Activated T-cell treated with anti-CD3 and anti-CD28 coated beads, Interleukin-2, amount 50 U/mL, for 72 hours (primary cell): ENCODE data around the gene EPHA4. TPM values are rescaled to one million over a fixed set of nuclear protein-coding genes. Genes with fewer than 3 reads are reported as not detected.

Experiments used
- ATAC-seq, 2 donors: fragments of 150-1000 bp; cut with Tn5 transposase; replicated peaks in 1 of 2; 2 replicates each; pipeline ENCODE4 v1.10.0; 2021; ENCODE audit warnings: moderate library complexity in 2 of 2, mild to moderate bottlenecking in 1 of 2
- DNase-seq, 2 donors: peaks; one replicate each; pipeline ENCODE4 v3.0.0; 2021 to 2022; ENCODE audit warnings: mixed read lengths in 1 of 2
- H3K27ac Mint-ChIP-seq: one replicate; pipeline ENCODE4 v1.8.0; 2022; ENCODE audit warnings: mild to moderate bottlenecking, moderate library complexity, mixed read lengths
- H3K27me3 Mint-ChIP-seq: one replicate; pipeline ENCODE4 v1.8.0; 2022; ENCODE audit warnings: low read depth, mixed read lengths
- H3K36me3 Mint-ChIP-seq, 2 donors: one replicate each; pipeline ENCODE4 v1.8.0; 2022; ENCODE audit warnings: mixed read lengths in 2 of 2, mild to moderate bottlenecking in 1 of 2; ENCODE audit not compliant: insufficient read depth in 2 of 2
- H3K4me1 Mint-ChIP-seq: one replicate; pipeline ENCODE4 v1.8.0; 2022; ENCODE audit warnings: low read depth, mixed read lengths
- H3K4me3 Mint-ChIP-seq, 2 donors: one replicate each; pipeline ENCODE4 v1.8.0; 2022; ENCODE audit warnings: mild to moderate bottlenecking in 2 of 2, mixed read lengths in 2 of 2, moderate library complexity in 2 of 2
- H3K9me3 Mint-ChIP-seq, 2 donors: one replicate each; pipeline ENCODE4 v1.8.0; 2022; ENCODE audit warnings: mixed read lengths in 2 of 2
- total RNA-seq, 2 donors: library from RNA; stranded (reverse); gene quantifications; one replicate each; pipeline ENCODE4 v1.2.3, GENCODE V29; 2022

Gene EPHA4
- total RNA-seq, 2 donors from 2014 or later = 3.4 to 6.6 TPM

DNA sequence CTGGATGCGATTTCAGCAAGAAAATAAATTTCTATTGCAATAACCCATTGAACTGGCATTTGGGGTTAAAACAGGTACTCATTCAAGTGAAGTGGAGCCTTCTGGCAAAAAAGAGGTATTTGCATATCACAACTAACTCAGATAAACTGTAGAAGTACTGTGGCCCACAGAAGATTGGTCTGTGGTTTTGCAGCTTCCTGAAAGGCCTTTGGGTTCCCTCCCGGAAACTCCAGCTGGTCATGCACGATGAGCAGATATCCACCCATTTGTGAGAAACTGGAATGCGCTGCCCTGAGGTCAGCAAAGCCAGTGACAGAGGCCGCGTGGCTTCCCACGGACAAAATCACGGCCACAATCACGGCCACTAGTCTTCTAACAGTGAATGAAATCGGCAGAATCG lies 106.3 kb downstream of the EPHA4 start:
- peak in 1 of 2 donors; percentile 11 for ATAC-seq
- no peak for DNase-seq
- peak overlapping the region in 1 of 2 donors; percentile 16 for H3K4me3 Mint-ChIP-seq
- H3K4me1 Mint-ChIP-seq = peaks cover 28% of the 10 kb centered on the region
- H3K9me3 Mint-ChIP-seq = no peaks in the 10 kb centered on the region
- H3K36me3 Mint-ChIP-seq = no peaks in the 10 kb centered on the region
- H3K27ac Mint-ChIP-seq = no peak overlapping the region
- H3K27me3 Mint-ChIP-seq = peaks cover 6% of the 10 kb centered on the region

DNA sequence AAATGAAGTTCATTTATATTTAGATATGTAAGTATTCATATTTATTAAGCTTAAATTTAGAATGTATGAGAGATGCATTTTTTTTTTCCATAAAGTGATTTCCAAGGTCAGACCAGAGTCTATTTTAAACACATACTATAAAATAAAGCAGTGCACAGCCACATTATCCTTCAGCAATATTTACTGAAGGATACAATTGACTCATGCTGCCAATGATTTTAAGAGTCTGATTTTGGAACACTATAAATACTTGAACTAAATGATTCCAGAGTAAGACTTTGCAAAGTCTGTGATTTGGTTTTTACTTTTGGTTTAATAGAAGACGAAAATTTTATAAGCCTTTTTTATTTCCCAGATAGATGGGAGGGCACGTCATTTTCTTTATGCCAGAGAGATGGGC lies 107.1 kb downstream of the EPHA4 start:
- Mint-ChIP-seq H3K9me3 (no peaks in the 10 kb centered on the region), H3K27me3 (peaks cover 6% of the 10 kb centered on the region), H3K36me3 (no peaks in the 10 kb centered on the region), H3K4me3 (no peak overlapping the region), H3K27ac (no peak overlapping the region), H3K4me1 (peaks cover 28% of the 10 kb centered on the region)
- DNase-seq (no peak), ATAC-seq (no peak)

DNA sequence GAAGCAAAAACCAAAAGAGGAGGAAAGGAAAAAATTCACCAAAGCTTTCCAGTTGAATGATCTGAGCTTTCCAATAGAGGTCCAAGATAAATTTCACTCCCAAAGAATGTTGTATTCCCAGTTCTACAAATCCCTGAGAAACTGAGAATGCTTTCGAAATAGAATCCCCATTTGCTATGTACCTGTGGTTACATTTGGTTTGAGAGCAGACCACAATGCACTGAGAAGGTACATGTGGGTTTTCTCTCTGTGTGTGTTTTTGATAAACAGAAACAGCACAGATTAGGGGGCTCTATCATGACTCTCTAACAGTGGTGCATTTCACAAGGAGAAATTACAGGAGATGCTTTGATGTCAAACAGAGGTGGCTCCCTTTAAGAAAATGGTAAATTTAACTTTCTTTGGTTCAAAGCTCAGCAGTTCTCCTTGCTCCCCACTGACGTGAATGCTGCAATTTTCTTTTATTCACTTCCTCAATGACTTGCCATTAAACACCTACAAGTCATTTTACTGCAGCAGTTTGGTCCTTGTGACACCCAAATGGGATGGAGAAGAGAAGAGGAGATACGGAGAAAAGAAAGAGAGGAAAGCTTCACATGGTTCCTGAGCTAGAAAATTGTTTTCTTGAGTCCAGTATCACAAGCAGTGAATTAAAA lies 108.7 kb downstream of the EPHA4 start:
- Mint-ChIP-seq H3K4me1 (peaks cover 28% of the 10 kb centered on the region), H3K36me3 (no peaks in the 10 kb centered on the region), H3K4me3 (peak overlapping the region in 1 of 2 donors; percentile 8), H3K9me3 (no peaks in the 10 kb centered on the region), H3K27ac (no peak overlapping the region), H3K27me3 (peaks cover 6% of the 10 kb centered on the region)
- ATAC-seq = no peak
- DNase-seq = no peak

DNA sequence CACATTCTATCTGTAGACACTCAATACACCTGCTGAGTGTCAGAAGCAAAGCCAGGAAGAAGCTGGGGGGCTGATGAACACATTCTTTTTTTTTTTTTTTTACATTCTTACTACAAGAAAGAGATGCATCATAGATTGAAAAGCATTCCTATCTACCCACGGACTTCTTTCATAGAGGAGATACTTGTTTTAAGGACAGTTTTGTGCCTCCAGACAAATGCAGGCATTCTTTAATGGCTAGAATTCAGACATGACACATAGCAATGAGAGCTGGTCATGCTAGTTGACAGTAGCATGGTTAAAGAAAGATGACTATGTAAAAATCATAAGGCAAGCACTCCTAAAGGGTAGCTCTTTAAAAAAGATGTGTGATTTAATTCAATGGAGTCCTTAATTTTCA lies 110.2 kb downstream of the EPHA4 start:
- no peak for ATAC-seq
- no peak for DNase-seq

DNA sequence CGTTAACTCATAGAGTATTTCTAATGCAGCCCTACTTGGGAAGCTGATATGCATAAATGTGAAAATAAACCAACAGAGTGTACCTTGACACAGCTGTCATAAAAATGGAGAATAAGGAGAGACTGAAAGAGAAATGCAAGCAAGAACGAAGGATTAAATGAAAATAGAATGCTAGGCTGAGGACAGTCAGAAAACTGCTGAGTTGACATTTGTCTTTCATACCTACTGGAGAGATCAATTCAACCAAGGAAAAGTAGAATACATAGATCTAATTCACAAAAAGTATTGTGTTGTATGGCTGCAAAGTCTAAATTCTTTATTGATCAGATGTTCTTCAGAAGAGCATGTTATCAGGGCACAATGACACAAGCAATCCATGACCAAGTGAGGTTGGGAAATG lies 112.0 kb downstream of the EPHA4 start:
- H3K4me1 Mint-ChIP-seq = peaks cover 14% of the 10 kb centered on the region
- no peaks in the 10 kb centered on the region for H3K9me3 Mint-ChIP-seq
- H3K27me3 Mint-ChIP-seq = peaks cover 6% of the 10 kb centered on the region
- H3K4me3 Mint-ChIP-seq = no peak overlapping the region
- H3K36me3 Mint-ChIP-seq = no peaks in the 10 kb centered on the region
- no peak overlapping the region for H3K27ac Mint-ChIP-seq
- ATAC-seq (no peak), DNase-seq (no peak)

More for the DNA sequence above, 110.2 kb downstream of the EPHA4 start:
- Mint-ChIP-seq H3K4me3 (no peak overlapping the region), H3K27ac (no peak overlapping the region), H3K27me3 (peaks cover 6% of the 10 kb centered on the region), H3K4me1 (peaks cover 28% of the 10 kb centered on the region), H3K9me3 (no peaks in the 10 kb centered on the region), H3K36me3 (no peaks in the 10 kb centered on the region)

DNA sequence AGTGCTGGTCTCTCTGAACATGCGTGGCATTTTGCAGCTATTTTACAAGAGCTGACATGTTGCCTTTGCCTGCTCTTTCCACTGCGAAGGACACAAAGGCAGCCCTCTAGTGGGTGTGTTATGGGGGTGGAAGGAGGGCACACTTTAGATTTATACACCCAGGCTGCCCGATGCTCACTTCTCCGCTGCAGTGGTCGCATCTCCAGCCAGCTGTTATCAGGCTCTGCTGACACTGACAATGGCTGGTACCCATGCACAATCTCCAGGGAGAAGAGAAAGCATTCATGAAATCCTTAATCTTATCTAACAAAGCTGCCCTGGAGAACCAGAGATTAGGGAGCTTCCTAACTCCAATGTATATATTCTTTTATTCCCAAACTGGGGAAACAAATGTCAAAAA lies 113.5 kb downstream of the EPHA4 start:
- H3K27me3 Mint-ChIP-seq = peaks cover 2% of the 10 kb centered on the region
- no peak for ATAC-seq
- no peaks in the 10 kb centered on the region for H3K36me3 Mint-ChIP-seq
- no peak overlapping the region for H3K4me3 Mint-ChIP-seq
- H3K27ac Mint-ChIP-seq = no peak overlapping the region
- peaks cover 8% of the 10 kb centered on the region for H3K4me1 Mint-ChIP-seq
- no peak for DNase-seq
- no peaks in the 10 kb centered on the region for H3K9me3 Mint-ChIP-seq

DNA sequence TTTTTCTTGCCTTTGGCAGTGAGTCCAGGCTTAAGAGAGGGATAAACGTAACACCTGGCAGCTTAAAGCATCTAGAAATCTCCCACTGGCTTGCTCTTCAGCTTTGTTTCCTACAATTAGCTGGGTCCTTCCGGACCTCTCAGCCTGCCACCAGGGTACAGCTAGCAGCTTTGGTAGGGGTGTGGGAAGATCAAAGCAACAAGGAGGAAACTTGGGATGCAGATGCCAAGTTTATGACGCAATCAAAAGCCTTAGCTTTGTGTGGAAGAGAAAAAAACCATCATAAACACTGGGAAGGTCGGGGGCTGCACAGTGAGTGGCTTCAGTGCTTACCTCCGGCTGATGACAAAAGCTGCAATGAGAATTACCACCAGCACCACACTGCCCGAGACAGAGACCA lies 116.9 kb downstream of the EPHA4 start:
- Mint-ChIP-seq H3K27ac (no peak overlapping the region), H3K27me3 (no peaks in the 10 kb centered on the region), H3K9me3 (no peaks in the 10 kb centered on the region), H3K4me1 (no peaks in the 10 kb centered on the region), H3K36me3 (no peaks in the 10 kb centered on the region), H3K4me3 (no peak overlapping the region)
- DNase-seq = no peak
- no peak for ATAC-seq

DNA sequence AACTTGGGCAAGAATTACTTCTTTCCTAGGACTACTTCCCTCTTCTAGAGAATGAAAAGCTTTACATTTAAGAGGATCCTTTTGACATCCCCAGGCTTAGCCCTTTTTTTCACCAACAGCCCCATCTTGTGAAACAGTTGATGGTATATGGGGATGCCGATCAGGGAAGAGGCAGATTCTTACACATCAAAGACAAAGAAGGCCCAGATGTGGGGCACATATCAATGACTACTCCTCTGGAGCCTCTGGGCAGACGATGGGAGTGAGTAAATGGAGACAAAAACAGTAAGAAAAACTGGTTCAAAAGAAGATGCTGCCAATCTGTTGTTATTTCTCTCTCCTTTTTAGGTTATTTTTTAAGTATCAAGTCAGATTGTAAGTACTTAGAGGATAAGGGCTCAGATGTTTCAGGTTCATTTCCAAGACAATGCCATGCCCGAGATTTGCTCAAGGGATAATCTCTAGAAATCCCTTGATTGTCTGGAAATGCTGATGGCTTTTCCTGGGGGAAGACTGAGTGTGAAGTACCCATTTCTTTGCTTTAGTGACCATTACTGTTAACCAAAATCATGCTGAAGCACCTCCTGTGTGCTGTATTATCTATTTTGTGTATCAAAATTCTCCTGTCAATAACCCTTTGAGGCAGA lies 117.5 kb downstream of the EPHA4 start:
- Mint-ChIP-seq H3K9me3 (no peaks in the 10 kb centered on the region), H3K27ac (no peak overlapping the region), H3K27me3 (no peaks in the 10 kb centered on the region), H3K4me1 (no peaks in the 10 kb centered on the region), H3K4me3 (no peak overlapping the region), H3K36me3 (no peaks in the 10 kb centered on the region)
- no peak for ATAC-seq
- no peak for DNase-seq

DNA sequence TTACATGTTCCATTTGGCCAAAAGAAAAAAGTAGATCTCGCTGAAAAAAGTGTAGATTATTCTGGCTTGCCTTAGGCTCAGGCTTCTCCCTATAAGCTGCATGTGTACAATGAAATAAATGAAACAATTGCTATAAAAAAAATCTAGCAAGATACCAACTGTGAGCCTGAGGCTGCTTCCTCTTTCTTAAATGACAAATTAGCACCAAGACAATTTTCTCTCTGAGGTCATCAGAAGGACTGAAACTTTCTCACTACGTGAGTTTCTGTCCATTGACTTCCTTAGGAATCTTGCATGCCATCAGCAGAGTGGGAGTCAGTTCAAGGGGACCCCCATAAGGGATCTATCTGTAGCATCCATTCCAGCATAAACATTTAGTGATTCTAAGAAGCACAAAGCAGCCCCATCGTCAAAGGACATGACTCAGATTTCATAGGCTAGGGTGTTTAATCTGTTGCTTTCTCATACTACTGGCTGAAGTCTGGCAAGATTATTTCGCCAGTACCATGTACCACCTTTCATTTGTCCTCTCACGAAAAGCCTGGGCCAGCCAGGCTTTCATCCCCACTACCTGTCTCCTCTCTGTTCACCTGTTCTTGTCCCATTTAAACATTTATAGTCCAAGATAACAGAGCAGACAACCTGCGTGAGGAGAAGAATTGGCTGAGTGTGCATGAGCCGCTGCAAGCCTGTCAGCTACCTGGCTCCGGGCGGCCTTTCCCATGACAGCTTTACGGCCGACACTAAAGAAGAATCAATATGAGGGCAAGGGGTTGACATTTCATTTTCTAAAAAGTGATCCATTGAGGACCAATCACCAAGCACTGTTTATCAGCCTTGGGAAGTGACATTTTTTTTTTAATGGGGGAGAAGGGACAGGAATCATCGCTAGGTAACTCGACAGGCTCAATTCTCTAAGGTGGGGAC lies 120.0 kb downstream of the EPHA4 start:
- Mint-ChIP-seq H3K9me3 (no peaks in the 10 kb centered on the region), H3K36me3 (no peaks in the 10 kb centered on the region), H3K4me3 (no peak overlapping the region), H3K4me1 (no peaks in the 10 kb centered on the region), H3K27me3 (no peaks in the 10 kb centered on the region), H3K27ac (no peak overlapping the region)
- ATAC-seq = no peak
- no peak for DNase-seq

DNA sequence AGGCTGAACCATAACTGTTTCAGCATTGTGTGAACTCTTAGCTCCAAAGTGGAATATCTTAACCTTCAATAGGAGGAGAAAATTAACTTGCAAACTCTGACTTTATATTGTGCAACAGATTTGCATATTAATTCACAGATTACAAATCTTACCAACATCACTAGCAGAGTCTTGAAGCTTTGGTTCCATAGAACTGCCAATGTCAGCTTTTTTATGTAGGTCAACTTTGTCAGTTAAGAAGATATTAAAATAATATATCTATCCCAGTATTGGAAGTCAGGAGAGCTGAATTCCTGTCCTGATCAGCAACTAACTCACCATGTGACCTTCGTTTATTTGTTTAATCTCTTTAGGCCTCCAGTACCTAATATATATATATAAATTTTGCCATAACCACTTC lies 121.8 kb downstream of the EPHA4 start:
- ATAC-seq (no peak), DNase-seq (no peak)
- no peaks in the 10 kb centered on the region for H3K4me1 Mint-ChIP-seq
- no peaks in the 10 kb centered on the region for H3K36me3 Mint-ChIP-seq
- H3K4me3 Mint-ChIP-seq = no peak overlapping the region
- no peaks in the 10 kb centered on the region for H3K27me3 Mint-ChIP-seq
- no peaks in the 10 kb centered on the region for H3K9me3 Mint-ChIP-seq
- no peak overlapping the region for H3K27ac Mint-ChIP-seq

DNA sequence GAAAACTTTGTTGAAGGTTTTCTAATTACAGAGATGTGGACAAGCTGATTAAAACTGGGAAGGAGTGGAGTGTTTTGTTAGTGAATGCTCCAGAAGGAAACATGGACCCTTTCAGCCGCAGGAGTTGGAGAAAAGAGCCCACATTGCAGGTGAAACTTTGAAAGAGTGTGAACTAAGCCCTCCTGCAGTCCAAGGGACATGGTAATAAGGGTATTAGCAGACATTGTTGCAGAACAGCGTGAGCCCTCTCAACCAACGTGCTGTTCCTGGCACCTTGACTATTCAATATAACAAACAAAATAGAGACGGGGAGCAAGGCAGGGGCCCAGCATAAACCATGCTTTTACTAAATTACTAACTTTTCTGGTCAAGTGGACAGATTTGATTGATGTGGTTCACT lies 122.7 kb downstream of the EPHA4 start:
- H3K27ac Mint-ChIP-seq = no peak overlapping the region
- H3K4me1 Mint-ChIP-seq = peaks cover under 1% of the 10 kb centered on the region
- H3K27me3 Mint-ChIP-seq = no peaks in the 10 kb centered on the region
- DNase-seq = no peak
- H3K4me3 Mint-ChIP-seq = no peak overlapping the region
- H3K9me3 Mint-ChIP-seq = no peaks in the 10 kb centered on the region
- no peak for ATAC-seq
- H3K36me3 Mint-ChIP-seq = no peaks in the 10 kb centered on the region

DNA sequence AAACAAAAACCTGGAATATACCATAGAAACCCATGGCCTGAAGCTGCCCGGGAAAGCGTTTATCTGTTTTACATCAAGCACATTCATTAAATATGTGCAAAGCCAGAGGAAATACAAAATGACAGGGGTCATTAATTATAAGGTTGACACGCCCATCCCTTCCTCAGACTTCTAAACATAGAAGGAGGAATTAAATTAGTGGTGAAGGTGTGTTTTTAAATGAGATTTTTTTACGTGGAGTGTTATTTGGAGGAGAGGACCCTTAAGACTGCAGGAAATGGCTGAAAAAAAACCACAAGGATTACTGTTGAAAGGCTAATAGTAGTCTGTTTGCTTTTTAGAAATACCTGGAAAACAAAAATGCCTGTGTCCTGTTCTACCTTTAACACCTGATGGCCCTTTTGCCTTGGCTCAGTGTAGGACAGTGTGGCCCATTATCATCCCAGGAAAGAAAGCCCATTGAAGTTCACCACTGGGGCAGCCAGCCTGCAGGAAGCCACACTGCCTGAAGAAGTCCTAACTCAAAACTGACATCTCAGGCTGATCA lies 123.2 kb downstream of the EPHA4 start:
- Mint-ChIP-seq H3K36me3 (no peaks in the 10 kb centered on the region), H3K27ac (no peak overlapping the region), H3K4me1 (peaks cover 6% of the 10 kb centered on the region), H3K9me3 (no peaks in the 10 kb centered on the region), H3K4me3 (no peak overlapping the region), H3K27me3 (no peaks in the 10 kb centered on the region)
- DNase-seq (no peak), ATAC-seq (no peak)
